HG03378 (cell line): Measurements from ENCODE around the gene ADGRA1.
"Not testable (repeated sequence)": the region's sequence is repeated elsewhere in the genome, so short reads cannot be mapped to it uniquely, and the experiment has no call there.

Source experiments
- ATAC-seq: cut with Tn5 transposase; IDR thresholded peaks from one replicate; pipeline ENCODE4 v1.9.1; 2021; ENCODE audit warnings: mild to moderate bottlenecking, moderate library complexity; ENCODE audit not compliant: unreplicated experiment

ADGRA1 gene

DNA sequence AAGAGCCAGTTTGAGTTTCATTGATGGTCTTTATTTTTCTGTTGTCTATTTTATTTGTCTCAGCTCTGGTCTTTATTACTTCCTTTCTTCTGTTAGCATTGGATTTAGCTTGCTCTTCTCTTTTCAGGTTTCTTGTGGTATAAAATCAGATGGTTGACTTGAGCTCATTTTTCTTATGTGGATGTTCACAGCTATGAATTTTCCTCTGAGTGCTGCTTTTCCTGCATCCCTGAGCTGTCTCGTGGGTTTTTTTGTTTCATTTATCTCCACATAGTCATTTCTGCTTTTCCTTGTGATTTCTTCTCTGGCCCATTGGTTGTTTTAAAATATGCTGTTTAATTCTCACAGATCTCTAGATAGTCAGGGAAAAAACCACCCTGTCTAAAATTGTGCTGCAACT is 19.7 kb downstream of the ADGRA1 start:
- ATAC-seq = no peak

DNA sequence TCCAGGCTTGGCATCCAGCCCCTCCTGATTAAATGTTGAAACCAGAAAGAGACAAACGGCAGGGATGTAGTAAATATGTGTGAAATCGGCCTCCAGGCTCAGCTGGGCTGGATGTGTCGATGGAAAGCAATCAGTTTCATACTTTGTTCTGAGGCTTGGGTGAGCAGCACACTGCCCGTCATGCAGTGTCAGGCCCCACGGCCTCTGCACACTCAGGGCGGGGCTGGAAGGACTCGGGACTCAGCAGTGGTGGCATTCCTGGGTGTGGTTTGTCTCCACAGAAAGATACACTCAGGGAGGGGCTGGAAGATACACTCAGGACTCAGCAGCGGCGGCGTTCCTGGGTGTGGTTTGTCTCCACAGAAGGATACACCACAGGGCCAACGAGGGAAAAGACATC is 22.0 kb downstream of the ADGRA1 start:
- no peak for ATAC-seq

DNA sequence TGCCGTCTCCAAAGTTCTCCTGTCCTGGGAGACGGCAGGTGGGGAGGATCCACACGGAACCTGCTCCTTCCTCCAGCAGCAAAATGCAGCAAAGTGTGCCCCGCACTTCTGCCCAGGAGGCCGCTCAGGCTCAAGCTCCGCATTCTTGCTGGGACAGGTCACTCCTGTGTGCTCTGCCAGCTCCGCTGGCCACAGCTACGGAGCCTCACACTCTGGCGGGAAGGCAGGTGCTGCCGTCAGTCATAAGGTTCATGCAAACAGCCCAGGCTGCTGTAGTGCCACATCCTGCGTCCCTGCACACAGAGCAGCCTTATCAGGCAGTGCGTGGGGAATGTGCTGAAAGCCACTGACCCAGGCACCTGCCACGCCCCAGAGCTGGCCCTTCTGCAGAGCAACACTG is 22.4 kb downstream of the ADGRA1 start:
- ATAC-seq = no peak

DNA sequence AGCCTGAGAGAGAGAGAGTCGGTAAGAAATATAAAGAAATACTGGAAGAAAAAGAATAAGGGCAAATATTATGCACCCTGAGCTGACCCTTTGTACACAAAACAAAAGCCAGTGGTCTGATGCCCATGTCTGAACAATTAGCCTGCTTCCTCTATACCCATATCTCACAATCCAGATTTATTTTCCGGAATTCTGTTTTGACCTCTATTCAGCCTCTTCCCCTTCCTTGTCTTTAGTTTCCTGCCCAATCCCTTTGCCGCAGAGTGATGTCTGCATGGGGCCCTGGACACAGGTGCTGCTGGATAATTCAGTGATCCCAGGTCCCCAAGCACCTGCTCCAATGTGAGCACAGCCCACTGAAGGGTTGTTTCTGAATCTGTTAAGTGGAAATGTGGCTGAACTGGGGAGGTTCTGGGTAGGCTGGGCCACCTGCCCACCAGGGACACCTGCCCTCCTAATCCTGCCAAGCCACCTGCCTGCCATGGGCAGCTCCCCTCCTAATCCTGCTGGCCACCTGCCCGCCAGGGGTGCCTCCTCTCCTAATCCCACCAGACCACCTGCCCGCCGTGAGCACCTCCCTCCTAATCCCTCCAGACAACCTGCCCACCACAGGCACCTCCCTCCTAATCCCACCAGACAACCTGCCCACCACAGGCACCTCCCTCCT is 23.0 kb downstream of the ADGRA1 start:
- no peak for ATAC-seq

DNA sequence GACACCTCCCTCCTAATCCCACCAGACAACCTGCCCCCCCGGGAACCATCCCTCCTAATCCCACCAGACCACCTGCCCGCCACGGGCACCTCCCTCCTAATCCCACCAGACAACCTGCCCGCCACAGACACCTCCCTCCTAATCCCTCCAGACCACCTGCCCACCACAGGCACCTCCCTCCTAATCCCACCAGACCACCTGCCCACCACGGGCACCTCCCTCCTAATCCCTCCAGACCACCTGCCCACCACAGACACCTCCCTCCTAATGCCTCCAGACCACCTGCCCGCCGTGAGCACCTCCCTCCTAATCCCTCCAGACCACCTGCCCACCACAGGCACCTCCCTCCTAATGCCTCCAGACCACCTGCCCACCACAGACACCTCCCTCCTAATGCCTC is 23.9 kb downstream of the ADGRA1 start:
- ATAC-seq = not testable (repeated sequence)

DNA sequence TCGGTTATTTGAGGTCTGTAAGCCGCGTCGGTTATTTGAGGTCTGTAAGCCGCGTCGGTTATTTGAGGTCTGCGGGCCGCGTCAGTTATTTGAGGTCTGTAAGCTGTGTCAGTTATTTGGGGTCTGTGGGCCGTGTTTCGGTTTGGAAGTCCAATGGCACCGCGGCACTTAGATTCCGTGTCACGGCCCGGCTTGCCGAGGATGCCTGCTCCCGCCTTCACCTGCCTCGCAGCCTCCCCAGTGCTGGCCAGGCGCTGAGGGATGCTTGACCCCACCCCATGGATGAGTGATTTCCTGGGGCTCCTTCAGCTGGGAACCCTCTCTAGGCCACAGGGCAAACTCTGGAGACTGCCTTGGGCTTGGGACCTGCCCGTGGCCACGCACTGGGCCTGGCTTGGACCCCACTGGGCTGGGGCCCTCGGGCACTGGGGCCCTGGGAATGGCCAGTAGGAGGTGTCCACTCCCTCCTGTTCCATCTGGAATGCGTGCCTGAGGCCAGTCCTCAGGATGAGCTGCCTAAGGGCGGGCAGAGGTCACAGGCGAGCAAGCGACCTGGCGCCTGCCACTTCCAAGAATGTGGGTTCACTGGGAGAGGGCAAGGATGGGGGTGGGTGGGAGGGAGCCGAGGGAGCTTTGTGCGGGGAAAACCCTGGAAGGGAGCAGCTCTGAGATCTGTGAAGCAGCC is 25.6 kb downstream of the ADGRA1 start:
- no peak for ATAC-seq

DNA sequence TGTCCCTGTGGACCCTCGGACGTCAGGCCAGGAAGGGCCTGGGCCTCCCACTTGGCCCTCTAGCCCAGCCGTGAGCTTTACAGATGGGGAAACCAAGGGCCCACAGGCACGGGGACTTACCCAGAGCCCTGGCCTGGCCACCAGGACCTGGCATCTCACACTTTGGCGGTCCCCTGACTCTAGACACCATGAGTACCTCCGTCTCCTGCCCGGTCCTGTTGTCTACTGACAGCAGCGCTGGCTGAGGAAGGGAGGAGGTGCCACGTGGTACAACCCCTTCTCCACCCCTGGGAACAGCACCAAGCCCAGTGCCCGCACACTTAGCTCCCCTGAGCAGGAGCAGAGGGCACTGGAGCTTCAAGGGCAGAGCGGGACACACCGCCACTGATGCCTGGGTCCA is 26.1 kb downstream of the ADGRA1 start:
- ATAC-seq = no peak

DNA sequence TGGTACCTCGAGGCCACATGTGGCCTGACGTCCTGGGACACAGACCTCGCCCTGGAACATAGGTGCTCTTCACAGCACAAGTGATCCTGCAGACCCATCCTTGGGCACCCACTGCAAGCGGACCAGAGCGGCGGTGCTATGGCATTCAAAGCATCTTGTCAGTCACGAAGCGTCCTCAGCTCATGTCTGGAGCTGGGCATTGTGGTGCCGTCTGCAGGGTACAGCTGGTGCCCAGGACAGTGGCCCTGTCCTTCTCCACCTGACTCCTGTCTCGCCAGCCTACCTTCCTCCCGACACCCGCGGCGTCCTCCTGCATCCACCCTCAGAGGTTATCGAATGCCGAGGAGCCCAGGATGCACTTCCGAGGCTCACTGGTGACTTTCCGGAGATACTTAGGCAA is 26.5 kb downstream of the ADGRA1 start:
- ATAC-seq = no peak

DNA sequence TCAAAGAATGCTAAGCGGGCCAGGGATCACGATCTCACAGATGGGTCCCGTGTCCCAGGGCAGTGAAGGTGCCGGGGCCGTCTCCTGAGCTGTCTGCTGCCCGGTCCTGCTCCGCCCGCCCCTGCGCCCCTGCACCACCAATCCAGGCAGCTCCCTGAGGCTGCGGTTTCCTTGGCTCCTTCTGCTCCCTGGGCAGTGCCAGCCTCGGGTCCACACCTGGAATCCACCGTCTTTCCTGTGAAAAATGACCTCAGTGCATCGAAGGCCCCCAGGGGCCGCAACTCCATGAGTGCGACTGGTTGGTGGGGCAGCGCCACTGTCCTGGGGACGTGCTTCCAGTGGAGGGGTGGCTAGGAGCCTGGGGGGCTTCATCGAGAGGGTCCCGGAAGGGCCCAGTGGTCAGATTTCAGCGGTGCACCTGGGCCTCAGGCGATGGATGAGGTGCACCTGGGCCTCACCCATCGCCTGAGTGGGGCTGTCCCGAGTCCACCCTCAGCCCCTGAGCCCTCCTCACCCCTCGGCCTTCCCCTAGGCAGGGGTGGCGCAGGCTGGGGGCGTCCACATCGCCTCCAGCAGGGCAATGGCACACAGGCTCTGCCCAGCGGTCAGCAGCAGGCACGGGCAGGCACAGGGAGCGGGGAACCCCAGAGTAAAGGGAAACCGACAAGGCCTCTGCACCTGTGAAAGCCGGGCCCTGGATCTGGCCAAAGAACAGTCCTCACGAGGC is 27.2 kb downstream of the ADGRA1 start:
- ATAC-seq = no peak

DNA sequence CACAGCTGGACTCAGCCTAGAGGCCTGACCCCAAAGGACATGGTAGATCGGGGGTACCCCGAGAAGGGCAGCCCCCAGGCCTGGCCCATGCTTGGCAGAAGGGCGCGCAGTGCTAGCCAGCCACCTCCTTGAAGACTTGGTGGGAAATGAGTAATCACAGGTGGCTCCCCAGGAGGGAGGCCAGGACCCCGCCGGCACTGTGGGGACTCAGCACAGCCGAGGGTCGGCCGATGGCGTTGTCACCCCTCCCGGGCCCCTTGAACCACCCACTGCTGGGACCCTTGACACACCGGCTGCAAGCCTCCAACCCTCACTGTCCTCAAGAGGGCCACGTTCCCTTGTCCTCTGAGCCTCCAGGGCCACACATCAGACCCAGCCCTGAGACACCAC is 27.7 kb downstream of the ADGRA1 start:
- no peak for ATAC-seq

DNA sequence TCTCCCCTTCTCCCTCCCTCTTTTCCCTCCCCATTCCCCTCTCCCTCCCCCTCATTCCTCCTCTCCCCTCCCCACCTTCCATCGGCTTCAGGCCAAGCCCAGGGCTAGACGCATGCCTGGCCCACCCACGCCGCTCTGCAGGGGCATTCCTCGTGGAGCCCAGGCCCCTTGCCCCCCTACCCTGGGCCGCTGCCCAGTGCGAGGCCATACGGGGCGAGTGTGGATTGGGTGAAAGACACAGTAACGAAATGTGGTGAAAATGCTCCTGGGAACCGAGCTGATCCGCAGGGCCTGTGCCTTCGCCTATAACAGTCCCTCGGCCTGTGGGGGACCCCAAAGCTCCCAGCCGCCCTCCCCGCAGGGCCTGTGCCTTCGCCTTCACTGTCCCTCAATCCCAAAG is 28.3 kb downstream of the ADGRA1 start:
- no peak for ATAC-seq

DNA sequence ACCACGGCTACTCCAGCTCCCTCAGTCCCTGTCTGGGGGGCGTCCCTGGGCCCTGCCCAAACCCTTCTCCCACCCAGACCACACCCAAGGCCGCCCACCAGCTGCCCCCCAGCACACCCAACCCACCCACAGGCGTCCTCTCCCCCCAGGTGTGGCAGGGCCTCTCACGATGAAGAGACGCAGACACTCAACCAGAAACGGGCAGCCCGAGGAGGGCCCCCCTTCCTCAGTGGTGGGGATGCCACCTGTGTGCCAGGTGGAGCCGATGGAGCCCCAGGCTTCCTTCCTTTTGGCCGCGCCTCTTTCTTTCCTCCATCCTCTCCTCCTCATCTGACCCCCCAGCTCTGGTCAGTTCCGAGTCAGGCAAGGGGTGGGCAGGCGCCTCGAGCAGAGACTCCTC is 28.7 kb downstream of the ADGRA1 start:
- no peak for ATAC-seq

DNA sequence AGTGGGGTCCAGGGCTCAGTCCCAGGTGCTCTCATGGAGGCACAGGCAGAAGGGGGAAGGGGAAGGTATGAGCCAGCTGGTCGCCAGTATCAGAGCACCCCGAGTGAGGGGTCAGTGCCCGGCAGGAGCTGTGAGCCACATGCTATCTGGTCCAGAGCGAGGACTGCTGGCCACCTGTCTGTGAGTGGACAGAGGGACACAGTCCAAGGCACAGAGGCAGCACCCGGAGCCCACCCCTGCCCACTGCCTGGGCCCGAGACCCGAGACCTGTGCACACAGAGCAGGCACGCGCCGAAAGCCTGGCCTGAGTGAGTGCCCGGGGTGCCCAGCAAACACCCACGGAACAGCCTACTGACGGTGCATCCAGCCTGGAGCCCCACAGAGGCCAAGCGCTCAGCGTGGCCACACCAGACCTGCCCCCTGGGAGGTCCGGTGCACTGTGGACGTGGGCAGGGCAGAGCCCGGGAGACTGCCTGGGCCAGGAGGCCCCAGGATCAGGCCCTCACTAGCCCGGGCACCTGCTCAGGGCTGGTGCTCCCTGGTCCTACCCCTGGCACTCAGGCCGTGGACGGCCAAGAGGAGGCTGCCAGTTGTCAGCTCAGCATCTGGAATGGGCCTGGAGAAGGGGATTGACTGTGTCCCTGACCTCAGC is 29.4 kb downstream of the ADGRA1 start:
- no peak for ATAC-seq

DNA sequence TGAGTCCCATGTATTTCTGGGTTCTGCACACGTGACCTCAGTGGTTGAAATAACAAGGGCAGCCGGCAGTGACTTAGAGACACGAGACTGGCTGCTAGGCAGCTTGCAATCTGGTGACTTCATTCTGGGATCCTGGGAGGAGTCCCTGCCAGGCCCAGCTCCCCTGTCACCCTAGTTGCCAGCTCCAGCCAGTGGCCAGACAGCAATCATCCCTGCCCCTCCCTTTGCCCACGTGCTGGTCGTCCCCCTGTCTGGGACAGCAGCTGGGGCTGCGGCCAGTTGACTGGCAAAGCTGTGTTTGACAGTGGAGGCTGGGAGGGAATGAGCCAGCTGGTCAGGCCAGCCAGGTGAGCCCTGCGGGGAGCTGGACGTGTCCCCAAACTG is 30.0 kb downstream of the ADGRA1 start:
- ATAC-seq = no peak

DNA sequence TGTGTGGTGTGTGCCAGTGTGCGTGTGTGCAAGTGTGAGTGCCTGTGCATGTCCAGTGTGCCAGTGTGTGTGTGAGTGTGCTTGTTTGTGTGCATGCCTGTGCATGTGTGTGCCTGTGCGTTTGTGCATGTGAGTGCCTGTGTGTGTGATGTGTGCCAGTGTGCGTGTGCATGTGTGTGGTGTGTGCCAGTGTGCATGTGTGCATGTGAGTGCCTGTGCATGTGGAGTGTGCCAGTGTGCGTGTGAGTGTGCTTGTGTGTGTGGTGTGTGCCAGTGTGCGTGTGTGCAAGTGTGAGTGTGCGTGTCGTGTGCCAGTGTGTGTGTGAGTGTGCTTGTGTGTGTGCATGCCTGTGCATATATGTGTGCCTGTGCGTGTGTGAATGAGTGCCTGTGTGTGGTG is 33.8 kb downstream of the ADGRA1 start:
- ATAC-seq = no peak

DNA sequence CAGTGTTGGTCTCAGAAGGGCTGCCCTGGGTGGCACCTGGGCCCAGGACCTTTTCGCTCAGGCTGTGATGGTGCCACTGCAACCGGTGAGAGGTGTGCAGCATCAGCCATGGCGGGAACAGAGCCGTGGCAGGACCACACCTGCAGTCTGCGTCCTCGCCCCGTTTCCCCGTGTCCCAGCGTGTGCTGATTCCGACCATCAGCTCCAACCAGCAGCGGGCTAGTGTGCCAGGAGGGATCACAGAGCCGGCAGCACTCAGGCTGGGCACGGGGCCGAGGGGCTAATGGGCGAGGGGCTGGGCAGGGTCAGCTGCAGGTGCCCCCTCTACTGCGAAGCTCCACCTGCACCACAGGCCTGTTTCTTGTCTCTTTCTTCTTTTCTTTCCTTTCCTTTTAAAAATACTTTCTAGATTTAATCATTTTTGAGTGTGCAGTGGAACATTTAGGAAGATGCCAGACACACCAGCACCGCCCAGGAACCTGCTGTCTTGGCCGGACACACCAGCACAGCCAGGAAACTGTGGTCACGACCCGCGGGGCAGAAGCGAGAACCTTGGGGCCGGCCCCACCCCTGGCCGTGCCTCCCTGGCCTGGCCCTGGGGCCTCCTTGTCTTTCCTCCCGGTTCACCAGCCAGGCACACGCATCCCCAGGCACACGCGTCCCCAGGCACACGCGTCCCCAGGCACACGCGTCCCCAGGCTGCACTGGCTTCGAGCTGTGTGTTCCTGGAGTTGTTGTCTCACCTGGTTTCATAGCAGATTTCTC is 34.6 kb downstream of the ADGRA1 start:
- no peak for ATAC-seq

DNA sequence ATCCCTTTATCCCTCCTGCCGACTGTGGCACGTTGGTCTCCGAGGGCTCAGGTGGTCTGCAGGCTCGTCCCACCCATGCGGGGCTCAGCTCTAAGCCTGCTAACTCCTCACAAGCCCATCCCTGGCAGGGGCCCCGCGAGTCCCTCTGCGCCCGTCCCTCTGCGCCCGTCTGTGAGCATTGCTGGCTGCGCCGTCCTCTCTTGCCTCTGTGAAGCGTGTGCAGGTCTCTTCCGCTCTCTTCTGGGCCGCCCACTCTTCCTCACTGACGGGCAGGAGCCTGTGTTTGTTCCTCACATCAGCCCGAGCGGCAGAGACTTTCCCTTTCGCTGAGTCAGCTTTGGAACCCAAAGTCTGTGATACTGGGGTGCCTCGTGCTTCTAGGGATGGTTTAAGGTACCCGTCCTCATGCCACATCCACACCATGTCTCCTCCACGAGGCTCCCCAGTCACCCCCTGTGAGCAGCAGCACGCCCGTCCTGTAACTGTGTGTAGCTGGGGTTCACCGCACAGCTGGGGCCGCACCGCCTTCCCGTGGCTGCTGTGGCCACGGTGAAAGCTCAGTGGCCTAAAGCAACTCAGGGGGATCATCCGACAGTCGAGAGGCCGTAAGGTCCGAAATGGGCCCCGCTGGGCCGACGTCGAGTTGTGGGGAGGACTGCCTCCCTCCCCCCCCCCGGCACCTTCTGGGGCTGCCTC is 35.5 kb downstream of the ADGRA1 start:
- ATAC-seq = no peak

DNA sequence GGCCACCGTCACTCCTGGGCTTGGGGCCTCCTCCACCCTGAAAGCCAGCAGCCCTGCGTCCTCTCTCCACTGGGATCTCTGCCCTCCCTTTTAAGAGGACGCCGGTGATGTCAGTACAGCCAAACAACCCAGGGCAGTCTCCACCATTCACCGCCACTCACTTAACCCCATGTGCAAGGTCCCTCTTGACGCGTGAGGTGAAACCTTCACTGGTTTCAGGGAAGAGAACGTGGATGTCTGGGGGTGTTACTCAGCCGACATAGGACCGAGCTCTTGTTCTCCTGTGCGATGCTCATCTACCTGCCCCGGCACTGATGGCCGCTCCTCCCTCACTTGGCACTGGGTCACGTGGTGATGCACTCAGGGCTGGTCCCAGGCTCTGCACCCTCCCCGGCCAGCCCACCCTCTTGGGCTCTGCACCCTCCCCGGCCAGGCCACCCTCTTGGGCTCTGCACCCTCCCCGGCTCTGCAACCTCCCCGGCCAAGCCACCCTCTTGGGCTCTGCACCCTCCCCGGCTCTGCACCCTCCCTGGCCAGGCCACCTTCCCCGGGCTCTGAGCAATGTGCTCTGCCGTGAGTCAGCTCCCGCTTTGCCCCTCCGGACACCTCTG is 36.1 kb downstream of the ADGRA1 start:
- ATAC-seq = no peak

DNA sequence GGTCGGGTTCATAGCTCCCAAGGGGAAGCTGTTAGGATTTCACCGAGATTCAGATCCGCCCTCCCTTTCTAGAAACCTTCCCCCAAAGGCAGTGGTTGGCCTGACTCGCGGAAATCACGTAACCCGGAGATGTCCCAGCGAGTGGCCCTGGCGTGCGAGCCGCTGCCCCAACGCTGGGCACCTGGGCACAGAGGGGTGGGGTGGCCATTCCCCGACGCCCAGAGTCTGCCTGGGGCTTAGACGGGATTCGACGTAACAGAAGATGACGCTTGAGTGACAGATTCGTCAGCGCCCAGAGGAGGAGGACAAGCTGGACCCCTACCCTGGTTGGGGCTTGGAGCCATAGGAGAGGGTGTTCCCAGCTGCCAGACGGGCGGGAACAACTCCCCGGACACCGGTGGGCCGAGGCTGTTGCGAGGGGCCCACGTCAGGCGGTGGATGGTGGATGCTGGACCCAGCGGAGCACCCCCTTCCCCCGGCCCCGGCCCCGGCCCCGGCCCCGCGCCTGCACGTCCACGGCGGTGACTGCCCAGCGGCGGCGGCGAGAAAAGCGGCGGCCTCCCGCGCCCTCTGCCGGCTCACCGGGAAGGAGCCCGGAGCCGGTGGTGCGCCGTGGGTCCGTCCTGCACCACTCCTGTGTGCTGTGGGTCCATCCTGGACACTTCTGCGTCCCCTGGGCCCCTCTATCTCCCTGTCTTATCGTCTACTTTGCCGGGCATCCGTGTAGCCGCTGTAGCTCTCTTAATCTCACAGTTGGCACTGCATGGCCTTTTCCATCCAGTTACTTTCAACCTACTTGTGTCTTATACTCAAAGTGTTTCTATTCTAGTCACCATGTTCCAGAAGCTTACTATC is 36.9 kb downstream of the ADGRA1 start:
- no peak for ATAC-seq
